Astrocyte of the hippocampus (primary cell): ENCODE measurements around the gene RRAS2.
"Not testable (repeated sequence)": the region's sequence is repeated elsewhere in the genome, so short reads cannot be mapped to it uniquely, and the experiment has no call there.

Source experiments
- DNase-seq: peaks from one replicate; pipeline ENCODE4 v3.0.0; 2011; ENCODE audit warnings: low read depth, low spot score

Gene RRAS2

GRCh38 chr11:14258221-14258935, 100.6 kb downstream of the RRAS2 start:
- DNase-seq: no peak

GRCh38 chr11:14255238-14255534, 103.8 kb downstream of the RRAS2 start:
- no peak for DNase-seq

- no peak for DNase-seq
Observed at GRCh38 chr11:14254533-14255237, 104.3 kb downstream of the RRAS2 start.

- DNase-seq: no peak
Observed at GRCh38 chr11:14253840-14254239, 105.1 kb downstream of the RRAS2 start.

GRCh38 chr11:14253421-14253820, 105.6 kb downstream of the RRAS2 start:
- DNase-seq: no peak

GRCh38 chr11:14252501-14252900, 106.5 kb downstream of the RRAS2 start:
- DNase-seq: not testable (repeated sequence)

GRCh38 chr11:14251754-14252153, 107.2 kb downstream of the RRAS2 start:
- no peak for DNase-seq

GRCh38 chr11:14249121-14249963, 109.6 kb downstream of the RRAS2 start:
- peak; percentile 70 for DNase-seq

GRCh38 chr11:14248580-14248981, 110.4 kb downstream of the RRAS2 start:
- DNase-seq: peak; percentile 53

GRCh38 chr11:14245444-14245843, 113.5 kb downstream of the RRAS2 start:
- DNase-seq: no peak

- DNase-seq: no peak
Observed at GRCh38 chr11:14244926-14245325, 114.1 kb downstream of the RRAS2 start.

- no peak for DNase-seq
Observed at GRCh38 chr11:14242733-14243132, 116.2 kb downstream of the RRAS2 start.

GRCh38 chr11:14242187-14242586, 116.8 kb downstream of the RRAS2 start:
- DNase-seq: no peak

GRCh38 chr11:14240951-14241350, 118.0 kb downstream of the RRAS2 start:
- DNase-seq: no peak

- no peak for DNase-seq
Observed at GRCh38 chr11:14240221-14240620, 118.8 kb downstream of the RRAS2 start.

- DNase-seq: no peak
Observed at GRCh38 chr11:14237444-14237961, 121.5 kb downstream of the RRAS2 start.

GRCh38 chr11:14235701-14236100, 123.3 kb downstream of the RRAS2 start:
- no peak for DNase-seq

- no peak for DNase-seq
Observed at GRCh38 chr11:14234446-14234845, 124.5 kb downstream of the RRAS2 start.

- no peak for DNase-seq
Observed at GRCh38 chr11:14232652-14233051, 126.3 kb downstream of the RRAS2 start.

GRCh38 chr11:14230407-14230806, 128.6 kb downstream of the RRAS2 start:
- no peak for DNase-seq

GRCh38 chr11:14229472-14229871, 129.5 kb downstream of the RRAS2 start:
- DNase-seq: no peak

- no peak for DNase-seq
Observed at GRCh38 chr11:14228356-14228755, 130.6 kb downstream of the RRAS2 start.
